GM18520 (cell line): Measurements from ENCODE around the gene L1CAM.

Experiments
- ATAC-seq: cut with Tn5 transposase; IDR thresholded peaks from one replicate; pipeline ENCODE4 v1.9.1; 2021; ENCODE audit not compliant: unreplicated experiment

The L1CAM gene

GRCh38 chrX:153905481-153906095 is 19.6 kb upstream of the L1CAM start:
- no peak for ATAC-seq

- no peak for ATAC-seq
These were observed 18.3 kb upstream of the L1CAM start, which contains the start of gene AVPR2 for GRCh38 chrX:153903991-153904957. Gene AVPR2, plus strand, starts transcription at chrX:153904673. Its CDS starts 473 bp downstream, at chrX:153905146.

- no peak for ATAC-seq
These were observed 17.4 kb upstream of the L1CAM start for GRCh38 chrX:153903238-153903980.

GRCh38 chrX:153902385-153902784 is 16.4 kb upstream of the L1CAM start:
- no peak for ATAC-seq

DNA sequence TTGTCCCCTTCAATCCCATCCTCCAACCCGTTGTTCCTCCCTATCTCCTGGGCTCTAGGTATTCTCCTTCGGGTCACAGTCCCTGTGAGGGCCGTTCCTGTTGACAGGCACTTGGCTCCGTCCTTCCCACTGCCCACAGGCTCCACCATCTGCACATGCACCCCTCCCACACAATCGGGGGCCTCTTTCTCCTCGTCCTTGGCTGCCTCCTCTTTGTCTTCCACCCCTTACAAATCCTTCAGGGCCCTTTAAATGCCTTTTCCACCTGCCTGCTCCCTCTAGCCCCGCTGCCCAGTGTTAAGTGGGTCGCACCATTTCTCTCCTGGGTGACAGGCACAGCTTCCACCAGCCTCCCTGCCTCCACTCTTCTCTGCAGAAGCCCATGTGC is 15.8 kb upstream of the L1CAM start:
- no peak for ATAC-seq

- ATAC-seq, result no peak
These were observed 15.1 kb upstream of the L1CAM start for GRCh38 chrX:153900831-153901752.

DNA sequence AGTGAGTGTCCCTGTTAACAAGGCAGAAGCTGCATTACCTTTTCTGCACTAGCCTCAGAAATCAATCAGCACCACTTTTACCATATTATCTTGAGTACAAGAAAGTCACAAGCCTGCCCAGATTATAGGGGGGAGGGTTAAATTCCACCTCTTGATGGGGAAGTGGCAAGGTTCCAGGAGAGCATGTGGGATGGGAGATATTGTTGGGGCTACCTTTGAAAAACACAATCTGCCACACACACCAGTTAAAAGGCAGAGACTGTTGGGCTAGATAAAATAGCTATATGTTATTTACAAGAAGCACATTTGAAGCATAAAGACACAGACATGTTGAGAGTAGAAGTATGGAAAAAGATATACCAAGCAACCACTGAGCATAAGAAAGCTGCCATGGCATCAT is 11.9 kb upstream of the L1CAM start:
- no peak for ATAC-seq

DNA sequence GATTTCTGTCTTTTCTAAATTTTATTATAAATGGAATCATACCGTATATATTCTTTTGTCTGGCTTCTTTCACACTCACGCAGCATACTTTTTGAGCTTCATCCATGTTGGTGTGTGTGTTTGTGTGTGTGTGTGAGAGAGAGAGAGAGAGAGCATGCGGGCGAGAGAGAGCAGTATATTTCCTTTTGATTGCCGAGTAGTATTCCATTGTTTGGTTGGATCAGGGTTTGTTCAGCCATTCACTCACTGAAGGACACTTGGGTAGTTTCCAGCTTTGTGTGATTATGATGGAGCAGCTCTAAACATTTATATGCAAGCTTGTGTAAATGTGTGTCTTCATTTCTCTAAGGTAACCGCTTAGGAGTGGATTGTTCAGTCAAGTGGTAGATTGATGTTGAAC is 3.1 kb upstream of the L1CAM start:
- ATAC-seq, result no peak

DNA sequence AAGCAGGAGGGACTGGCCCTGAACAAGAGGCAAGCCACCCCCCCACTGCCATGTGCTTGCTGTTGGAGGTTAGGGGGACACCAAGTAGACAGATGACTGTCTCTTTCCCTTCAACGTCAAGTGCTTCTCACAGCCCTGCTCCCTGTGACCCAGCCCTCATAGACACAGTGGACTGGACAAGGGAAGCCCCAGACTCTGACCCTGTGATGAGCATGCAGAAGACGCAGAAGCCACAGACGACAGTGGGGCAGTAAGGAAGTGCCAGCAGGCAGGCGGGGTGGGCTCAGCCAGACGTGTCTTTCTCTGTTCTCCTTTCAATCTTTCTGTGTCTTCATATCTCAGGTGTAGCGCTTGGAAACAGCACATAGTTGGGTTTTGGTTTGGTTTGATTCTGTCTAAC is 2.4 kb upstream of the L1CAM start:
- ATAC-seq, result no peak

DNA sequence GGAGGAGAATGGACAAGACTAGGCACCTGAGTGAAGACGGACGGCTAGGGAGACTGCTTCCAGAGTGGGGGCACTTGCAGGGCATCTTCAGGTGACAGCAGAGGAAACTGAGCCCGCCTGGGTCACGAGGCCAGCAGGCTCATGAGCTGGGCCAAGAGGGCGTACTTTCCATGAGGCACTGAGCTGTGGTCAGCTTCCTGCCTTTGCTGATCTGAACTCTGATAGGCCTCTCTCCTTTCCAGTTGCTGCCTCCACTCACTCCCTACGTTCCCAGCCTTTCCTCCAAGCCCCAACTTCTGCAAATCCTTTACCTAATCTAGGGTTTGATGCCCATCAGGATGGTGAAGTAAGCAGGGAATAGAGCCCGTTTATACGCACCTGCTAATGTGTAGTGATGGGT is 1.4 kb upstream of the L1CAM start:
- ATAC-seq, result no peak

- ATAC-seq, result no peak
These were observed 942 bp upstream of the L1CAM start for GRCh38 chrX:153886915-153887314.

GRCh38 chrX:153885208-153885787 is 675 bp downstream of the L1CAM start:
- no peak for ATAC-seq

DNA sequence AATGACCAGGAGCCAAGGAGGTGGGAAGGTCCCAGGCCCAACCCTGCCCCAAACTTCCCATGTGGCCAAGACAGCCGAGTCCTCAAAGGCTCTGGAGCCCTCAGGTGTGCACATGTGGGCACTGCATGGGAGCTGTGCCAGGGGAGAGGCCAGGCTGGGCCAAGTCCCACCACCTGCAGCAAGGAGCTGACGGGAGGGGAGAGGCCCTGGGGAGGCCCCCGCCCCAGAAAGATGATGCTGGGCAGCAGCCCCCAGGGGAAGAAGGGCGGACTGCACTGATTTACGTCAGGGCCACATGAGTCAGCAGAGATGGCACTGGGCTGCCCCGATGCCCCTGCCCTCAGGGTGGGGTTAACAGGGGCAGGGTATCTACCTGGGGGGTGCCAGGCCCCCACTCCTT is 1.4 kb downstream of the L1CAM start:
- no peak for ATAC-seq

DNA sequence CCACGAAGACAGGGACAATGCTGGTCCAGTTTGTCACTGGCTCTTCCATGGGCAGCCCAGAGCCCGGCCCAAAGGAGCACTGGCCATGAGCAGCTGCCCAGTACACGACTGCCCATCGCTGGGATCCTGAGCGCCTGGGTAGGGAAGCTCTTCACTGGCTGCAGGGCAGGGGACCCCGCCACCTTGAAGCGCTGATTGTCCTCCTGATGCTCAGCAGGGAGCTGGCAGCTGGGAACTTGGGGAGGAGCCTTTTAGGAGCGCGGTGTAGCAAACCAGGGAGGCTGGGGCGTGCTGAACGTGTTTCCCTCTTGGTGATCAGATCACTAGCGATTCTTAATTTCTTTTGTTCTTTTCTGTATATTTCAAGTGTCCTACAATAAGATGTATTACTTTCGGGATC is 1.8 kb downstream of the L1CAM start:
- ATAC-seq, result no peak

GRCh38 chrX:153883163-153883843 is 2.7 kb downstream of the L1CAM start:
- ATAC-seq, result no peak

DNA sequence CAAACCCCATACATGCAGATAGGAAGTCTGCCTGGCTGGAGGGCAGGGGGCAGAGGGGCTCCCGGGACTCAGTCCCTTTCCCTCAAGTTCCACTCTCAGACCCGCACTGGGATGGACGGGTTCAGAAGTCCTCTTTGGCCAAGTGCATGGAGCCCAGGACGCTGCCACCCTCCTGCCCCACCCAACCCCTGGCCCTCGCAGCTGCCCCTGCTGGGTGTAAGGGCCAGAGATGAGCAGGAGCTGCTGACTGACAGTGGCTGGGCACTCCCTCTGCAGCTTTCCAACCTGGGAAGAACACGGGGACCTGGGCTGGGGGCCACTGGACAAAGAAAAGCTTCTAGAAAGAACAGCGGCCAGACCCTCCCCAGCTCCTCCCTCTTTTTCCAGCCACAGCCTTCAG is 3.4 kb downstream of the L1CAM start:
- ATAC-seq, result no peak

GRCh38 chrX:153882086-153882498 is 3.9 kb downstream of the L1CAM start:
- ATAC-seq, result no peak

- no peak for ATAC-seq
These were observed 4.7 kb downstream of the L1CAM start for GRCh38 chrX:153881281-153881680.

DNA sequence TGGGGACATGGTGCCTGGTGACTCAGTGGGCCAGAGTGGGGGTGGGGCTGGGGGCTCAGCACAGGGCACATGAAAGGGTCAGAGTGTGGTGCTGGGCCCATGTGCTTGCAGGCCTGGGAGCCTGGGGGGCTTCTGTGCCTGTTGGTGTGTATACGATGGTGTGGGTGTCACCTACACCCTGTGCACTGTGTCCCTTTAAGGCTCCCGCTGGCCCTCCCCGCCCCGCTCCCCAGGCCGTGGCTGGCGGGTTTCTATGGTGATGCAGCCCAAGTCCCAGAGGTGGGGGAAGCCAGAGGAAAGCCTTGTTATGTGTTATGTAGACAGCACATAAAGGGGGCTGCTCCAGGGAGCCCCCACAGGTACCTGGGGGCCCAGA is 5.5 kb downstream of the L1CAM start:
- ATAC-seq, result no peak
